H9 (cell line): Measurements from ENCODE around the gene CTNNA3. TPM values are rescaled to one million over a fixed set of nuclear protein-coding genes. Genes with fewer than 3 reads are reported as not detected.

Source experiments
- DNase-seq: peaks from one replicate; pipeline ENCODE4 v3.0.0-alpha.2; 2017
- H2AFZ ChIP-seq: one replicate; pipeline ENCODE4 v1.6.1; 2013; ENCODE audit warnings: mild to moderate bottlenecking, low read length, control low read depth, moderate library complexity
- H2AK5ac ChIP-seq: 2 replicates; pipeline ENCODE4 v1.6.1; 2013; ENCODE audit warnings: low read length, control low read depth, mixed read lengths; ENCODE audit not compliant: insufficient read length
- H2BK120ac ChIP-seq: one replicate; pipeline ENCODE4 v1.6.1; 2013; ENCODE audit warnings: low read depth, mild to moderate bottlenecking, low read length, control low read depth, inconsistent platforms; ENCODE audit not compliant: poor library complexity, severe bottlenecking
- H2BK12ac ChIP-seq: 2 replicates; pipeline ENCODE4 v1.6.1; 2013; ENCODE audit warnings: low read length, control low read depth, mixed read lengths, low read depth; ENCODE audit not compliant: insufficient read length
- H2BK15ac ChIP-seq: 2 replicates; pipeline ENCODE4 v1.6.1; 2013; ENCODE audit warnings: low read depth, low read length, control low read depth
- H2BK20ac ChIP-seq: one replicate; pipeline ENCODE4 v1.6.1; 2013; ENCODE audit warnings: low read depth, mild to moderate bottlenecking, low read length, control low read depth, inconsistent platforms; ENCODE audit not compliant: poor library complexity, severe bottlenecking
- H2BK5ac ChIP-seq: 2 replicates; pipeline ENCODE4 v1.6.1; 2013; ENCODE audit warnings: low read length, control low read depth, mixed read lengths; ENCODE audit not compliant: insufficient read length
- H3K14ac ChIP-seq: 2 replicates; pipeline ENCODE4 v1.6.1; 2013; ENCODE audit warnings: low read length, control low read depth; ENCODE audit not compliant: insufficient read depth
- H3K18ac ChIP-seq: 2 replicates; pipeline ENCODE4 v1.6.1; 2013; ENCODE audit warnings: low read depth, mild to moderate bottlenecking, mixed read lengths, low read length, control low read depth; ENCODE audit not compliant: insufficient read length
- H3K23ac ChIP-seq: 2 replicates; pipeline ENCODE4 v1.6.1; 2013; ENCODE audit warnings: low read length, control low read depth, mixed read lengths, low read depth; ENCODE audit not compliant: insufficient read length
- H3K23me2 ChIP-seq: 2 replicates; pipeline ENCODE4 v1.6.1; 2013; ENCODE audit warnings: low read depth, mild to moderate bottlenecking, mixed read lengths, low read length, control low read depth; ENCODE audit not compliant: insufficient read length, poor library complexity, severe bottlenecking
- H3K27ac ChIP-seq: 2 replicates; pipeline ENCODE4 v1.5.1; 2013; ENCODE audit warnings: low read length, control low read depth, mixed read lengths, low read depth; ENCODE audit not compliant: insufficient read length
- H3K27me3 ChIP-seq: 2 replicates; pipeline ENCODE4 v1.6.1; 2013; ENCODE audit warnings: low read length, control low read depth, inconsistent platforms; ENCODE audit not compliant: insufficient read depth
- H3K4ac ChIP-seq: 2 replicates; pipeline ENCODE4 v1.6.1; 2013; ENCODE audit warnings: low read depth, mild to moderate bottlenecking, control low read depth, inconsistent platforms, low read length, moderate library complexity
- H3K4me1 ChIP-seq: 2 replicates; pipeline ENCODE4 v1.6.1; 2013; ENCODE audit warnings: low read length, control low read depth, inconsistent platforms; ENCODE audit not compliant: insufficient read depth
- H3K4me2 ChIP-seq: 2 replicates; pipeline ENCODE4 v1.6.1; 2013; ENCODE audit warnings: low read length, control low read depth, mixed read lengths; ENCODE audit not compliant: insufficient read length, insufficient read depth
- H3K56ac ChIP-seq: 2 replicates; pipeline ENCODE4 v1.6.1; 2013; ENCODE audit warnings: low read depth, mild to moderate bottlenecking, mixed read lengths, low read length, control low read depth; ENCODE audit not compliant: insufficient read length
- H3K79me1 ChIP-seq: 2 replicates; pipeline ENCODE4 v1.6.1; 2013; ENCODE audit warnings: low read depth, mild to moderate bottlenecking, moderate library complexity, low read length, control low read depth, inconsistent platforms; ENCODE audit not compliant: insufficient read depth, poor library complexity, severe bottlenecking
- H3K79me2 ChIP-seq: 2 replicates; pipeline ENCODE4 v1.6.1; 2013; ENCODE audit warnings: low read length, control low read depth, inconsistent platforms; ENCODE audit not compliant: insufficient read depth
- H3K9ac ChIP-seq: 2 replicates; pipeline ENCODE4 v1.6.1; 2013; ENCODE audit warnings: low read length, control low read depth, mixed read lengths; ENCODE audit not compliant: insufficient read length; ENCODE audit errors: extremely low read depth
- H3K9me3 ChIP-seq: one replicate; pipeline ENCODE4 v1.6.1; 2013; ENCODE audit warnings: low read depth, low read length, inconsistent platforms; ENCODE audit not compliant: control insufficient read depth
- H3T11ph ChIP-seq: one replicate; pipeline ENCODE4 v1.6.1; 2013; ENCODE audit warnings: mild to moderate bottlenecking, low read length, control low read depth, inconsistent platforms
- H4K20me1 ChIP-seq: one replicate; pipeline ENCODE4 v1.6.1; 2013; ENCODE audit not compliant: control insufficient read depth, insufficient read length, insufficient read depth
- H4K5ac ChIP-seq: 2 replicates; pipeline ENCODE4 v1.6.1; 2013; ENCODE audit warnings: low read depth, mild to moderate bottlenecking, mixed read lengths, low read length, control low read depth; ENCODE audit not compliant: insufficient read length
- H4K8ac ChIP-seq: replicated peaks from 2 replicates; pipeline ENCODE4 v1.6.1; 2013; ENCODE audit warnings: low read length, control low read depth, mixed read lengths, low read depth; ENCODE audit not compliant: insufficient read length
- H4K91ac ChIP-seq: 2 replicates; pipeline ENCODE4 v1.6.1; 2013; ENCODE audit warnings: low read depth, mild to moderate bottlenecking, moderate library complexity, mixed read lengths, low read length, control low read depth; ENCODE audit not compliant: insufficient read length
- H3K27ac Mint-ChIP-seq, 3 experiments: 2 replicates in 2 of 3; 3 replicates in 1 of 3; pipeline ENCODE4 v1.8.0; 2020 to 2021; ENCODE audit warnings: mixed read lengths in 3 of 3, mild to moderate bottlenecking in 1 of 3, moderate library complexity in 1 of 3
- H3K27me3 Mint-ChIP-seq: 2 replicates; pipeline ENCODE4 v1.8.0; 2021; ENCODE audit warnings: low read depth, mild to moderate bottlenecking, moderate library complexity, mixed read lengths
- H3K36me3 Mint-ChIP-seq, 3 experiments: 2 replicates in 2 of 3; 3 replicates in 1 of 3; pipeline ENCODE4 v1.8.0; 2020 to 2021; ENCODE audit warnings: low read depth in 3 of 3, mixed read lengths in 3 of 3; ENCODE audit not compliant: insufficient read depth in 1 of 3
- H3K4me1 Mint-ChIP-seq, 2 experiments: 2 replicates each; pipeline ENCODE4 v1.8.0; 2020; ENCODE audit warnings: mixed read lengths in 2 of 2
- H3K4me3 Mint-ChIP-seq, 2 experiments: 2 replicates in 1 of 2; 3 replicates in 1 of 2; pipeline ENCODE4 v1.8.0; 2020 to 2021; ENCODE audit warnings: mild to moderate bottlenecking in 2 of 2, mixed read lengths in 2 of 2, moderate library complexity in 1 of 2
- H3K9me3 Mint-ChIP-seq, 2 experiments: 2 replicates in 1 of 2; 3 replicates in 1 of 2; pipeline ENCODE4 v1.8.0; 2020; ENCODE audit warnings: mild to moderate bottlenecking in 2 of 2, mixed read lengths in 2 of 2, moderate library complexity in 1 of 2
- CTCF ChIP-seq: fragments of 200-600 bp; sonication (generic); conservative IDR thresholded peaks from 3 replicates; pipeline ENCODE4 v1.8.0; 2021; ENCODE audit warnings: antibody characterized with exemption, mild to moderate bottlenecking
- WGBS: extraction: QIAGEN DNeasy Blood & Tissue Kit; methylation state at CpG from one replicate; pipeline ENCODE4 v1.1.7; 2013; ENCODE audit warnings: missing lambda C conversion rate, low lambda C conversion rate, mixed read lengths; ENCODE audit not compliant: insufficient read length; ENCODE audit errors: extremely low coverage; 5-methylcytosine and 5-hydroxymethylcytosine counted together
- total RNA-seq: library from RNA; stranded (reverse); gene quantifications from 2 replicates; pipeline ENCODE4 v1.2.1, GENCODE V29; 2021

Gene CTNNA3
- total RNA-seq, 1 experiment from 2014 or later, result 3.3 TPM

GRCh38 chr10:66842371-66842770, 853.6 kb downstream of the CTNNA3 start:
- no peak overlapping the region for H3K4me2 ChIP-seq
- H3K14ac ChIP-seq, result no peak overlapping the region
- H3K27ac ChIP-seq, result no peak overlapping the region
- H4K8ac ChIP-seq, result no peak overlapping the region
- H3K56ac ChIP-seq, result no peak overlapping the region
- H2AK5ac ChIP-seq, result no peak overlapping the region
- H2BK12ac ChIP-seq, result no peak overlapping the region
- Mint-ChIP-seq H3K36me3 (no peaks in the 10 kb centered on the region), H3K27me3 (no peaks in the 10 kb centered on the region), H3K9me3 (no peaks in the 10 kb centered on the region), H3K4me1 (peaks cover 5 to 7% of the 10 kb centered on the region in 2 experiments), H3K27ac (no peak overlapping the region), H3K4me3 (no peak overlapping the region)
- no peak overlapping the region for H2BK20ac ChIP-seq
- TF ChIP-seq CTCF, result no peak
- no peaks in the 10 kb centered on the region for H3K9me3 ChIP-seq
- no peak overlapping the region for H3K18ac ChIP-seq
- no peak overlapping the region for H3T11ph ChIP-seq
- no peaks in the 10 kb centered on the region for H3K79me1 ChIP-seq
- H3K4me1 ChIP-seq, result peaks cover 4% of the 10 kb centered on the region; the same call in 1 of the 2 replicates
- no peak overlapping the region for H3K9ac ChIP-seq
- no peak overlapping the region for H3K4ac ChIP-seq
- no peak overlapping the region for H2BK15ac ChIP-seq
- no peaks in the 10 kb centered on the region for H4K20me1 ChIP-seq
- no peaks in the 10 kb centered on the region for H3K79me2 ChIP-seq
- H2AFZ ChIP-seq, result no peak overlapping the region
- DNase-seq, result no peak
- no peak overlapping the region for H4K5ac ChIP-seq
- no peaks in the 10 kb centered on the region for H3K23me2 ChIP-seq
- no peak overlapping the region for H3K23ac ChIP-seq
- no peaks in the 10 kb centered on the region for H3K27me3 ChIP-seq
- no peak overlapping the region for H2BK5ac ChIP-seq
- H4K91ac ChIP-seq, result no peak overlapping the region
- no CpG with 5 or more reads among the region's 2 CpGs for WGBS
- H2BK120ac ChIP-seq, result no peak overlapping the region
